Stimulated activated naive CD8-positive, alpha-beta T cell treated with anti-CD3 and anti-CD28 coated beads, Interleukin-15, Interleukin-2, amounts not matched to agents 100 U/mL and 50 U/mL, for 24 hours (primary cell): ENCODE measurements around the gene ERGIC1.
A peak's percentile ranks its signal among the peaks of the same experiment; 100 is the strongest.
"Not testable (repeated sequence)": the region's sequence is repeated elsewhere in the genome, so short reads cannot be mapped to it uniquely, and the experiment has no call there.

ENCODE experiments used
- ATAC-seq: fragments of 150-1000 bp; cut with Tn5 transposase; one replicate; pipeline ENCODE4 v1.10.0; 2021
- DNase-seq: peaks from one replicate; pipeline ENCODE4 v3.0.0; 2021

ERGIC1 gene, protein sequence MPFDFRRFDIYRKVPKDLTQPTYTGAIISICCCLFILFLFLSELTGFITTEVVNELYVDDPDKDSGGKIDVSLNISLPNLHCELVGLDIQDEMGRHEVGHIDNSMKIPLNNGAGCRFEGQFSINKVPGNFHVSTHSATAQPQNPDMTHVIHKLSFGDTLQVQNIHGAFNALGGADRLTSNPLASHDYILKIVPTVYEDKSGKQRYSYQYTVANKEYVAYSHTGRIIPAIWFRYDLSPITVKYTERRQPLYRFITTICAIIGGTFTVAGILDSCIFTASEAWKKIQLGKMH

DNA sequence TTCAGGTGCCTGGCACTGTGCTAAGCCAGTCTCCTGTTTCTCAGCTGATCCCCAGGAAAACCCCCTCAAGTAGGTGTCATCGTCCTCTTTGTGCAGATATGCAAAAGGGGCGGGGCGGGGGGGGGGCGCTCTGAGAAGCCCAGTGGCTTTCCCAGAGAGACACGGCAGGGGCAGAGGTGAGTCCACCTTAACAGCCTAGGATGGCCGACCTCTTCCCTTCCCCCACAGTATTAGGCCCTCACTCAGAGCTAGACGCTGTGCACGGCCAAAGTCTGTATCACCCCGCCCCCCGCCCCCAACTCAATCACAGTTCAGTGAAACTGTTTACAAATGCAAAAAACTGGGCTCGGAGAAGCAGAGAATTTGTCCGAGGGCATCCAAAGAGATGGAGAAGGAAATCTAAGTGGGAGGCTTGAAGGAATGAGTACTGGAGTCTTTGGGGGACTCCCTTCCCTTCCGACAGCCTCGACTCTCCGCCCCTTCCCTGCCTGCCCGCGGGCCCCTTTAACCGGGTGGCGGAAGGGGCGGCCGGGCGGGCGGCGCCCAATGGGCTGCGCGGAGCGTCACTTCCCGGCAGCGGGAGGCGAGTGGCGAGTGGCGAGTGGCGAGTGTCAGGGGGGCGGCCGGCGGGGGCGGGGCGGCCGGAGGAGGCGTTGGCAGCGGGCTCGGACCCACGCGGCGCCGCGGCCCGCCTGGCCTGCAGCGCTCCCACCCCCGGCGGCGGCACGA lies at the start of gene ERGIC1:
Gene ERGIC1, plus strand, starts transcription at position 566 of the 729 bp plus-strand sequence. Its CDS starts 163 bp downstream, at position 729.
- ATAC-seq: peak; percentile 93
- peak; percentile 86 for DNase-seq

DNA sequence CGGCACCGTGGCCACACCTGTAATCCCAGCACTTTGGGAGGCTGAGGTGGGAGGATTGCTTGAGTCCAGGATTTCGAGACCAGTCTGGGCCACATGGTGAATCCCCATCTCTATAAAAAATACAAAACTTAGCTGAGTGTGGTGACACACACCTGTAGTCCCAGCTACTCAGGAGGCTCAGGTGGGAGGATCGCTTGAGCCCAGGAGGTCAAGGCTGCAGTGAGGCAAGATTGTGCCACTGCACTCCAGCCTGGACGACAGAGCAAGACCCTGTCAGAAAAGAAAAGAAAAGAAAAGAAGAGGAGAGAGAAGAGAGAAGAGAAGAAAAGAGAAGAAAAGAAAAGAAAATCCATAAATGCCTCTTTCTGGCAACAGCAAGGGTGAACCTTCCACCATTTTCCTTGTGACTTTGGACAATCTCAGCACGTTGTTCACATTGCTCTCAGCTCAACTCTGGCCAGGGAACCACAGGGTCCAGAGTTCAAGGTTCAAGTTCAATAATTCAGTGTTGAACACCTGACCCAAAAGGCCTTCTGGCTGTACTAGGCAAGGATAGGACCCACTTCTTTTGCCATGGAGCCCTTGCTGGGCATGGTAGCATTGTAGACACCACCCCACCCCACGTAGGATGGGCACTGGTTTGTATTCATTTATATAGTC lies 48.5 kb upstream of the ERGIC1 start:
- no peak for ATAC-seq

DNA sequence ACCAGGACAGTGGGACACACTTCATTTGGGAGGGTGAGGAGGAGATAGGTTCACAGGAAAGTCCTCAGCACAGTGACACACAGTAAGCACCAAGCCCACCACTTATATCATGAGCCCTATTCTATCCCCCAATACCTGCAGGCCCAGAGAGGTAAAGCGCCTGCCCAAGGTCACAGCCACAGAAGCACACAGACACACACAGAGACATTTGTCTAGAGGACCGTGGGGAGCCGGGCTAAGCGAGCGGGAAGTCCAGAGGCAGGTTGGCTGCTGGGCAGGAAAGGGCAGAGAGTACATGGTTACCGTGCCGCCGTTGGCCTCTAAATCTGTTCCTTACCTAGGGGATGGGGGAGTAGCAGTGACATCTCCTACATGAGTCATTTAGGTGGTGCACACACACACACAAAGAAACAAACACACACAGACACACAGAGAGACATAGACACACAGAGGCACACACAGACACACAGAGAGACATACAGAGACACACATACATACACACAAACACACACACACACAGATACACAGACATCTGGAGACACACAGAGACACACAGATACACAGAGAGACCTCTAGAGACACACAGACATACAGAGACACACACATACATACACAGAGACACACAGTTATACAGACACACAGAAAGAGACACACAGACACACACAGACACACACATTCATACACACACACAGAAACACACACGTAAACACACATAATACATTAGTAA lies 47.2 kb upstream of the ERGIC1 start:
- ATAC-seq: no peak
- no peak for DNase-seq

More for the DNA sequence above, 48.5 kb upstream of the ERGIC1 start:
- DNase-seq: no peak

DNA sequence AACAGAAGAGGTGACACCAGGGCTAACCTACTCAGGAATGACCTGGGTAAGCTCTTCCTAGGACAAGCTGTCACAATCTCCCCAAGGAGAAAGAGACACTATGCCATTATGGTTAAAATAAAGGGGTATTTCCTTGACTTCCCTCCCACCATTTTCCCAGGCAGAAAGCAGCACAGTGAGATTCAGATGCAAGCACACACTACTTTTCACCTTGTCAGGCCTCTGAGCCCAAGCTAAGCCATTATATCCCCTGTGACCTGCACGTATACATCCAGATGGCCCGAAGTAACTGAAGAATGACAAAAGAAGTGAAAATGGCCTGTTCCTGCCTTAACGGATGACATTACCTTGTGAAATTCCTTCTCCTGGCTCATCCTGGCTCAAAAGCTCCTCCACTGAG lies 46.5 kb upstream of the ERGIC1 start:
- ATAC-seq, DNase-seq: not testable (repeated sequence)

DNA sequence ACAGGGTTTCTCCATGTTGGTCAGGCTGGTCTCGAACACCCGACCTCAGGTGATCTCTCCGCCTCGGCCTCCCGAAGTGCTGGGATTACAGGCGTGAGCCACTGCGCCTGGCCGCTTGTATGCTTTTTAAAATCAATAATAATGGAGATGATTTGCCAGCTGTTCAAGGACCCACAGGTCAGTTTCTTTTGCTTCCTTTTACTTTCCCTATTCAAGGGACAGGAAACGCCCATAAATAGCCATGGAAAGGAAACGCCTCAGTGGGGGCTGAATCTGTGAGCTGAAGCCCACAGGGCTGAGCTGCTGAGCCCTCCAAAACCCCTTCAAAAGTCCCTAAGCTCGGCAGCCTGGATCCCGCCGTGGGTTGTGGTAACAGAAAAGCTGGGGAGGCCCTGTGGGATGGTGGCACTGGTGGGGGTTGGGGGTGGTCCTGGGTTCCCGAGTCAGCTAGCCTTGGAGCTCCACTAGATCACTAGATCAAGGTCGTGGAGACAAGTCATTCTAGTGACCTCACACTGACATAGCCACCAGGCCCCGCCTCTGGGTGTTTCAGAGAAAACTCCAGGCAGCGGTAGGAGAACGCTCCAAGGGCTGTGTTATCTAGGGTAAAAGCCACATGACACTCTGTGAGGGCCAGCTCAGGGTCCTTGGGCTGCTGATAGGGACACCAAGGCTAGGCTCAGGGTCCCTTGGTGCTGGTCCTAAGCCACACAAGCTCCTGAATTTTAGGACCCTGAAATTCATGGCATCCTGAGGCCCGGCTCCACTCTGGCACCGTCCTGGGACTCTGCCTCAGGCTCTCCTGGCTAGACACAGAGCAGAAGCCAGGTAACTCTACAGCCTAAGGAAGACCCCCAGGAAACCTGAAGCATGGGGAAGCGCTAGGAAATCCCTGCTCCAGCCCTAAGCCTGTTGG lies 45.0 kb upstream of the ERGIC1 start:
- DNase-seq (no peak), ATAC-seq (peak; percentile 53)

DNA sequence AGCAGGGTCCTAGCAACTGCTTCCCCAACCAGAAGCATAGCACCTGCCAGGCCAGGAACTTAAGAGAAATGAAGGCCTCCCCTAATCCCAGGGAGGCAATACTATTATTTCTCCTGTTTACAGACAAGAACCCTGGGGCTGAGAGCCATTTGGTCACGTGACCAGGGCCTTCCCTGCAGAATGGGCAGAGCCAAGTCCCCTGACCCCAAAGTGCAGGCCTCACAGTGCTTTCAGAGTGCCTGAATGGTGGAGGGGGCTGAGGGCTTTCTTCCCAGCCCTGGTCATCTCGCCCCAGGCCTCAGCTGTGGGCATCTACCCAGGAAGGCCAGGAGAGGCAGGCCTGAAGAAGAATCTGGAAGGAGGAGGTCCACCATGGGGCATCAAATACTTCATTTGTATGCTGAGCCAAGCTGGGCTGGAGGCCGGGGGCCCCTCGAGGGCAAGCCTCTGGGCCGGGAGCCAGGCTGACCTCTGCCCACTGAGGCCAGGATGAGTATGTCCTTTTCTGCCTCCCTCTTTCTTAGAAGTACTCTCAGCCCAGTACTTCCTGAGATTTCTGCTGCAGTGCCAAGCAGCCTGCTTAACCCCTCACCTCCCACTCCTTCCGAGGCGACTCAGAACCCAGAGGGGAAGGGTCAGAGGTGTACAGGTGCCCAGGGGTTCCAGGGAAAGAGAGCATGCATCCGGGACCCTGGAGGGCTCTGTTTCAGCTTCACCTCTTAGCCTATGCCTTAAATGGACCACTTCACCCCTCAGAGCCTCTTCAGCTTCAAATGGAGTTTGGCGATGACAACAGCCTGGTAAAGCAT lies 44.2 kb upstream of the ERGIC1 start:
- no peak for ATAC-seq
- DNase-seq: no peak

DNA sequence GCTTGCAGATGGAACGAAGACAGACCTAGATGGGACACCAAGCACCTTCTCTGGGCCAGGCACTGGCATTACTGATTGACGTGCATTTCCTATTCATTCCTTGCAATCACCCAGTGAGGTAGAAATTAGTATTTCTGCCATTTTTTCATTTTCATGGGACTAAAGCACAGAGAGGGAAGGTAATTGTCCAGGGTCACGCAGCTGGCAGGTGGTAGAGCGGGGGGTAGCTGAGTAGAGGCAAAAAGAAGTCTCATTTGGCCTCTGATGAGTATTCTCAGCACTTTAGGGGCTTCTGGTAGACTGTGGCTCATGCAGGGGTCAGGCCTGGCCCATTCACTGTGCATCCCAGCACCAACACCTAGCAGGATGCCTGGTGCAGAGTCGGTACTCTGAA lies 43.6 kb upstream of the ERGIC1 start:
- DNase-seq (no peak), ATAC-seq (no peak)

DNA sequence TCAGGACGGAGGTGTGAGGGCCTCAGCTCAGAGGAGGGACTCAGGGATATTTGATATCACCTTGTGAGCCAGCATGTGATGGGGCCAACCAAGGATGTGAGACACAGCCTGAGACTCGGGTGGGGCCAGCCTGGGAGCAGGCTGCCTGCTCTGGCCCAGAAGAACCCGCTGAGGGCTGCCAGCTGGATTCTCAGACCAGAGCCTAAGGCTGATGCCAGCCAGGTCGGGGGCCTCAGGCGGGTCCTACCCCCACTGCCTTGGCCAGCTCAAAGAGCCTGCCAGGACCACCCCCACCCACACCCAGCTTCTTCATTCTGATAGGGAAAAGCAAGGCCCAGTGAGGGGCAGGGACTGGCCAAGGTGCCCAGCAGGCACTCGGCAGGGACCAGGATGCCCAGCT lies 42.8 kb upstream of the ERGIC1 start:
- no peak for ATAC-seq
- DNase-seq: no peak

DNA sequence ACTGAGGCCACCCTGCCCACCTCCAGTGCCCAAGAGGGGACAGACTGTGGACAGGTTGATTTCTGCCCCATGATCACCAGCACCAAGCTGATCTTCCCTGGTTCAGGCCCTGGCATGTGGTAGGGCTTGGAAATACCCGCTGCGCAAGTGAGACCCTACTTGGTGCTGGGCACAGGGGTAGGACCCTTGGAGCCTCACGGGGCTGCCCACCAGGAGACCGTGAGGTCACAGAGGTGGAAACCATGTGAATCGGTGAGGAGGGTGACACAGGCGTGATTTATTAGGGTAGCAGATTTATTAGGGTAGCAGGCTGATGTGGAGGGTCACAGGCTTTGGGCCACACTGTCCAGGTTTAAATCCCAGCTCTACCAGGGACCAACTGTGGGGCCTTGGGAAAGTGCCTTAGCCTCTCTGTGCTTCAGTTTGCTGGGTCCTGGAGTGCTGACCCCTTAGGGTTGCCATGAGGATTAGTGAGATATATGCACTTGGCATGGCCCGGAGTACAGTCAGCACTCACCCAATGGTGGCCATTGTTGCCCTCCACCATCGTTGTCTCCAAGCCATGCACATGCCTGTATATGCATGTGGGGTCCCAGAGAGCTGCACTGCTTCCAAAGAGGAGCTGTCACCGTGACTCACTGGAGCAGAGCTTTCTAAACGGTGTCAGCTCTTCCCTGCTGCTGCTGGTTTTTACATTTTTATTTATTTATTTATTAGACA lies 42.2 kb upstream of the ERGIC1 start:
- DNase-seq (no peak), ATAC-seq (no peak)

DNA sequence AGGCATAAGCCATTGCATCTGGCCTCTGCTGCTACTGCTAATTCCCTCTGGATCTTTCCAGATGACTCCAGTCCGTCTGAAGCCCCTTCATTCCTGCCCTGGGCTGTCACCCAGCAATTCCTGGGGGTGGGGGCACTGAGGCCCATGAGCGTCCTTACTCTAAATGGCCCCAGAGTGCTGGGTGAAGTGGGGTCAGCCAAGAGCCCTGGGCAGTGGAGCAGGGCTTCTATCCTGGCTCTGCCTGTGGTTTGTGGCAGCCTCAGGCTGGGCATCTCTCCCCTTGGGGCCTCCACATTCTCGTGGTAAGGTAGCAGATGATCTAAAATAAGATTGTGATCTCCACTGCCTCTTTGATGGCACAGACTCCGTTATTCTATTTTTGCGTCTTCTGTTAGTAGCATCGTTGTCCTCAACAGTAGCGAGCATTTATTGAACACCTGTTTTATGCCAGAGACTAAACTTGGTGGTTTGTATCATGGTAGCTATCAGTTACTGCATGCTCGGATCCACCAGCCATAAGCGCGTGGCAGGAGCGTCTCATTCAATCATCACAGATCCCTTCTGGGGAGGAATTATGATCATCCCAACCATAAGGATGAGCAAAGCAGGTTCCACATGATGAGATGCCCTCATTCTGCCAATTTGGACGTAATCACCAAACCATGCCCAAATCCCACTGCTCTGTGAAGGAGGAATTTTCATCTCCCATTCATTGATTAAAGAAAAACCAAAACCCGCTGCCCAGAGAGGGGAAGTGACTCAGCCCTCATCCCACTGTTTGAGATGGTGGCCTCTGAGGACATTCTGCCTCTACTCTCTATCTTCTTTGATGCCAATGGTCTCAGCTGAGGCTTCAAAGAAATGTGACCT lies 41.1 kb upstream of the ERGIC1 start:
- DNase-seq (no peak), ATAC-seq (no peak)

DNA sequence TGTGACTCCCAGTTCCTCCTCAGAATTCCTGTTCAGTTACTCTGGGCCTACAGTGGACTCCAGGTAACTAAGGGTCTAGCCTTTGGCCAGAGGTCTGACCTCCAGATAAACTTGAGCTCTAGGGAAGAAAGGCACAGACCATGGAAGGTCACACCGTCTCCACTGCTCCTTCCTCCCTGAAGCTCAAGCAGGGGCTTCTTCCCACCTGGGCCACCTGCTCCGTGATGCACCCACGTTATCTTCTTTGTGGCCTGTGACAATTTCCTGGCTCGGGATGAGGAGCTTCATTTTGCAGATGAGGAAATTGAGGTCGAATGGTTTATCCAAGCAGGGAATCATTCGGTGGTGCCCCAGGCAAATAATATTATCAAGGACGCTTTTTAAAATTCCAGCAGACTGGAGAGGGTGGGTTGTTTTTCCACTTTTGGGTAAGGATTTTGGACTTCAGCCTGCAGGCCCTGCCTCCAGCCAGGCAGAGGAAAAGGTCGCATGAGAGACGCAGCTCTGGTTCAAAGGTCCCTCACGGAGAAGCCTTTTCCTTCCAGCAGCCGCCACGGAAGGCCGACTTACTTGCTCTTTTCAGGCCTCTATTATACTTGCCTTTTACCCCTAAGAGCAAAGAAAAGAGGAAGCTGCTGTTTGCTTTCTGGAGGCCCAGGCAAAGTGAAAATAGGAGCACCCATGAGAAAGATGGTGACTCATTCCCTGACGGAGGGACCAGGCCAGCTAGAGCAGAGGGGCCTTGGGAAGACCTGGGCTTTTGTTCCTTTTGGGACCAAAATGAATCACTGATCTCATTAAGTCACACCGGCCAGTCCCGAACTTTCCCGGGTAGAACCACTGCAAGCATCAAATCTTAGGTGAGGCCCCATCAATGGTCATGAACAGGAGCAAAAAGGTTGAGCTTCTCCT lies 40.2 kb upstream of the ERGIC1 start:
- no peak for DNase-seq
- ATAC-seq: no peak

DNA sequence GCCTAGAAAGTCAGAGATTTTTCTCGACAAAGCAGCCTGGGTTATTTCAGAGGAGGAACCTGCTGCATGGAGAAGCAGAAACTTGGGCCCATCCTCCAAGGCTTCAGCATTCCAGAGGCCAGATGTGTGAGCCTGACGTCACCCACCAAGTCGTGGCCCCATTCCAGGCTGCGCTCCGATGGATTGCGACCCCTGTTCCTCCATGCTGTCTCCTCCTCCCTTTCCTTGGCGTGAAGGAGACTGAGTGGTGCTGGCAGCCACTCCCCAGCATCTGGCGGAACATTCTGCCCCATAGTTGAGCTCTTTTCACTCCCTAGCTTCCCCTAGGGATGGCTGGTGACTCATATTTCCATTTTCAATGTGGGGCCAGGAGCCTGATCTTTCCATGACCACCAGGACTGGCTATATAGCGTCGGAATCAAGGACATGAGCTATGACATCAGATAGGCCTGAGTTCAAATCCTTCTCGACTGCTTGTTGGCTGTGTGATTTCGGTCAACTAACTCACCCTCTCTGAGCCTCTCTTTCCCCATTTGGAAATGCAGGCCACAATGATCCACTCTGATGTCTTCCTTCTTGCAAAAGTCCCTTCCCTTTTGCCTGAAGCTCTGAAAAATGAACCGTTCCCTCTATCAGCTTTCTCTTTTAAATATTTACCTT lies 38.6 kb upstream of the ERGIC1 start:
- DNase-seq (no peak), ATAC-seq (no peak)

DNA sequence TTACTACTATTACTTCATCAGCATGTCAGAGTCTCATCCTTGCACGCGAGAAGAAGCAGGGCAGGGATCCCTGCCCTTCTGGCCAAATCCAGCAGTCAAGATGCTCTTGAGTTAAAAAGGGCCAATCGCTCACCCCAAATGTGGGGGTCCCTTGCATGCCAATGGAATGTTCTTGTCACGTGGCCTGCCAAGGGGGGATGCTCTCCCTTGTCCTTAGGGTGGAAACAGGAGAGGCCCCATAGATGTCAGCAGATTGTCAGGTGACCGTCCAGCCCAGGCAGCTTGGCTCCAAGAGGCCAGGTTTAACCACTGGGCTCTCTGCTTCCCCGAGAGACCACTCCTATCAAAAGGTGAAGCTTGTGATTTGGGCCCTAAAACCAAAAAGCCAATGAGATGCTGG lies 37.7 kb upstream of the ERGIC1 start:
- ATAC-seq (no peak), DNase-seq (no peak)

DNA sequence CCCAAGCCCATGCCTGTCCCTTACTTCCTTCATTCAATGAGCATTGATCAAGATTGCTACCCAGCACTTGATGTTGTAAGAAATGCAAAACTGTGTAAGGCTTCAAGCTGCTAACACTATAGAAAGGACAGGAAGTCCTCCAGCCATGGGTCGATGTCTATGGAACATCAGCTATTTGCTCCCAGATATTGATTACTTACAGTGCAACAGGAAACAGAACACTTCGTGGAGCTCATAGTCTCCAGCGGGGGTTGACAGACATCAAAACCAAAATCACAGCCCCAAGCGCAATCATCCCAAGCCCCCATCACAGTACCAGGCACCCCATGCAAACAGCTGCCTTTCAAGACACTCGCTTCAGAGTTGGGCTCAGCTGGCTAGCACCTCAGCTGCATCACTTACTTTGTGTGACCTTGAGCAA lies 36.3 kb upstream of the ERGIC1 start:
- ATAC-seq (no peak), DNase-seq (no peak)

DNA sequence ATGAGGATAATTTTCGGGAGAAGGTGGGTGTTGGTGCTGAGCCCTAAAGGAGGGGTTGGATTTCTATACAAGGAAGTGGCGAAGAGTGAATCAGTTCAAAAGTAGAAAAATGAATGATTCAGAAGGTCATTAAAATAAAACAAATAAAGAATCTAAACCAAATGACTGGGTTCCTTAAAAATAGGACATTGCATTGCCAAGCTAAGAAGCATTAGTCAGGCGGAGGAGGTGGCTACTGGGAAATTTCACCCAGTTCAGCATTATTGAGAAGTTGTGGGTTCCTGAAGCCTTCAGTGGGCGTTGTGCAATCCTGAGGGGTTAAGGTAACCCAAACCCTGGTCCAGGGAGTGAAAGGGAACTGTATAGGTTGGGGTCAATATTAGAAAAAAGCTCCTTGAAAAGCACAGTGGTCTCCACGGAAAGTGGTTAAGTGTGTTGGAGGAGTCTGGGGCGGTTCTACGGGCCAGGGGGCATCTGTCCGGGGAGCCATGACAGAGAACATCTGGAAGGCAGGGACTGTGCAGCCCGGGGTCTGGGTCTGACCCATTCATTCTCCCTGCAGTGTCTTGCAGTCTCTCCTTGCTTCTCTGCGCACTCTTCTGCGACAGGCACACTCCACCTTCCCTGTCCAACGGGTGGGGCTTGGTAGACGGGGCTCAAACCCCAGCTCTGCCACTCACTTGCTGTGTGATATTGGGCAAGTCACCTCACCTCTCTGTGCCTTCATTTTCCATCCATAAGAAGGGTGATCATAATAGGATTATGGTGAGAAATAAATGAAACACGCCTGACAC lies 35.4 kb upstream of the ERGIC1 start:
- DNase-seq: no peak
- ATAC-seq: peak; percentile 40

DNA sequence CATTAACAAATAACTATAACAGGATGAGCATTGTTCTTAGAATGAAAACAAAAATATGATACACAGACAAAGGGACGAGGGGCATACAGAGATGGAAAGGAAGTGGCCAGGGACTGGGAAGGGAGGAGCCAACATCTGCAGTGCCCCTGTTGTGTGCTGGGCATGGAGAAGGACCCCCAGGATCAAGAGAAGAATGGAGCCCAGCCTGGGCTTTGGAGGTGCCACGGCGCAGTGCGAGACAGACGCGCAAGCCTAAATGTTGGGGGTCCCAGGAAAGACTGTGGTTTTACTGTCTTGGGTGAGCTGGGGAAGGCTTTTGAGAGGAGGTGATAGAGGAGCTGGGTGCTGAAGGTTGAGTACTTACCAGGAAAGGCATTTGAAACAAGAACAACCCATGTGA lies 34.6 kb upstream of the ERGIC1 start:
- ATAC-seq: no peak
- no peak for DNase-seq
